ENCODE measurements around the gene SLC6A6.

DNA sequence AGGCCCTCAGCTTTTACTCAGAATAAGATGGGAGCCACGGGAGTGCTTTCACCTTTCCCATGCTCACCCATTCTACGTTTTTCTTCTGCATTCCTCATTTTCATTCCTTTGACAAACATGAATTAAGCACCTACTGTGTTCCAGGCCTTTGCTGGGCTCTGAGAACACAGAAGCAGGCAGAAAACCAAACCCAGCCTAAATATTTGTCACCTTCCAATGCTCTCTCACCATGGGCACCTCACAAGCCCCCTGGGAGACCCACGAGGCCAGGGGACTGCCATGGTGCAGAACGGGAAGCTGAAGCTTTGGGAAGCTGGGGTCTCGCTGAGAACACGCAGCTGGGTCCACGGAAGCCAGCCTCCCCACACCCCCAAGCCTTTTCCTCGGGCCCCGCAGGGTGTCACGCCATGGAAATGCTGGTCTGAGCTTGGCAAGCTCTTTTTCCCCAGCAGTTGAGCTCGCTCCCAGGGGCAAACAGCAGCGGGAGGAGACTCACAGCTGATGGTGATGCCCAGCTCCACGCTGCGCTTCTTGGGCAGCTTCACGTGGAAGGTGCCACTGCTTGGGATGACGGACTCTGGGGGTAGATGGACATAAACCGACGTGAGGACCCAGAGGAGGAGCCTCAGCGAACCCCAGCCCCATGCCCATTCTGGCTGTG, 110.0 kb downstream of the SLC6A6 start:
- no peak for TF ChIP-seq POLR2A (IDR thresholded peaks at IDR 0.05; ENCODE audit: low read depth, low read length)
- TF ChIP-seq POLR2AphosphoS5 (IDR thresholded peaks at IDR 0.05; ENCODE audit: low read depth, low read length) = no peak
- no peak for TF ChIP-seq TAF1 (IDR thresholded peaks at IDR 0.05; ENCODE audit: low read depth, low read length)
